BJ (cell line): Measurements from ENCODE around the gene CENPP. TPM values are rescaled to one million over a fixed set of nuclear protein-coding genes. Genes with fewer than 3 reads are reported as not detected.

Experiments
- CTCF ChIA-PET: fragments of 350-600 bp; formaldehyde crosslinking; extraction: SDS; loops from one replicate; lab custom pipeline; 2021; ENCODE audit warnings: antibody characterized with exemption, inconsistent platforms; lab: Yijun Ruan, JAX
- POLR2A ChIA-PET: fragments of 300-600 bp; sonication (Branson Sonifier 250); formaldehyde crosslinking; extraction: SDS; loops from one replicate; lab custom pipeline; 2021; ENCODE audit warnings: antibody characterized with exemption; lab: Charles Lee
- DNase-seq: peaks from one replicate; pipeline ENCODE4 v3.0.0-alpha.2; 2011; ENCODE audit warnings: low read depth
- H3K27me3 ChIP-seq: 2 replicates; pipeline ENCODE4 v1.6.0; 2011; ENCODE audit warnings: low read length; ENCODE audit not compliant: control insufficient read depth, insufficient read depth
- H3K36me3 ChIP-seq: 2 replicates; pipeline ENCODE4 v1.5.1; 2011; ENCODE audit warnings: low read length; ENCODE audit not compliant: control insufficient read depth, insufficient read depth
- H3K4me3 ChIP-seq: 2 replicates; pipeline ENCODE4 v1.5.1; 2011; ENCODE audit warnings: low read depth, mild to moderate bottlenecking, control low read depth, low read length
- CTCF ChIP-seq: IDR thresholded peaks from 2 replicates; pipeline ENCODE4 v1.5.1; 2011; ENCODE audit warnings: low read depth, mild to moderate bottlenecking, control low read depth, inconsistent platforms, low read length, moderate library complexity; ENCODE audit not compliant: insufficient read depth
- polyA plus RNA-seq: library from polyadenylated mRNA; depleted of rRNA; stranded (reverse); fragments of >200 nt; gene quantifications from 2 replicates; pipeline ENCODE4 v1.2.3, GENCODE V29; 2011

Gene CENPP
- polyA plus RNA-seq, 1 experiment, result 1.3 TPM

- no peaks in the 10 kb centered on the region for H3K27me3 ChIP-seq
- H3K36me3 ChIP-seq, result no peaks in the 10 kb centered on the region
- TF ChIP-seq CTCF, result no peak
- ChIA-PET POLR2A (no interaction called here), CTCF (interaction anchor here (0.8 kb wide), 1 partner anchor 21 kb away, joined by 3 read pairs; no protein-coding TSS in a partner anchor)
- no peak overlapping the region for H3K4me3 ChIP-seq
- no peak for DNase-seq
Observed at GRCh38 chr9:92507496-92507895, 181.7 kb downstream of the CENPP start.

DNA sequence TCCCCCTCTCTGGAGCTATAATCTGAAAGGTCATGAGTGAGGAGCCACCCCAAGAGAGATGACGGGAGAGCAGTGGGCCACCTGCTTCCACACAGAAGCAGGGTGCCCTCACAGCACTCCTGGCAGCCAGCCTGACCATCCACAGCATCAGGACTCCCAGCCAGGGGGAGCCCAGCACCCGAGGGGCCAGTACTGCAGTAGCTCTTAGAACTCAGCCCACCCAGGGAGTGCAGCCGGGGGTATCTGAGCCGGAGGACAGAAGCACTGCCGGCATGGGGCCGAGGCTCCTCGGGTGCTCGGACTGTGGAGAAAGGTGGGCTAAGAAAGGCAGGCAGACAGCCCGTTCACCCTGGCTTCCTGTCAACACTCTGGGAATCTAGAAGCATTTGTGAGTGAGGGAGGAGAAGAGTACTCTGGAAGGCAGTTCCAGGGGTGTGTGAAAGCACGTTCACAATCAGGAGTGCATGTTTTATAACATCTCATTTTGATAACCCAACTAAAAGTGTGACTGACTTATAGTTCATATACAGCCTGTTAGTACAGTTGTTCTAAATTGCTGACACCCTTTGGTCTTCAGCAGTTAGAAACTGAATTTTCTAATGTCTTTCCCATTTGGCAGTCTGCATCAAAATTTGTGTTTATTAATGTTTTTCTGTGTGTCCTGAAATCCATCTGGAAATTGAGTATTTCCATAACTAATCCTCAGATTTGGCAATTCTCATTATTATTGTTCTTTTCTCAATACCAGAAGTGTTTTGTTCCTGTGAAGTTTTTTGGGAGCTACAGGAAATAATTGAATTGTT is 182.5 kb downstream of the CENPP start:
- H3K4me3 ChIP-seq, result no peak overlapping the region
- no peak for DNase-seq
- no peaks in the 10 kb centered on the region for H3K27me3 ChIP-seq
- ChIA-PET POLR2A (no interaction called here), CTCF (interaction anchor here (0.8 to 1.1 kb wide), 2 partner anchors 20 to 165 kb away, joined by 3 read pairs; no protein-coding TSS in a partner anchor)
- no peak for TF ChIP-seq CTCF
- H3K36me3 ChIP-seq, result no peaks in the 10 kb centered on the region

DNA sequence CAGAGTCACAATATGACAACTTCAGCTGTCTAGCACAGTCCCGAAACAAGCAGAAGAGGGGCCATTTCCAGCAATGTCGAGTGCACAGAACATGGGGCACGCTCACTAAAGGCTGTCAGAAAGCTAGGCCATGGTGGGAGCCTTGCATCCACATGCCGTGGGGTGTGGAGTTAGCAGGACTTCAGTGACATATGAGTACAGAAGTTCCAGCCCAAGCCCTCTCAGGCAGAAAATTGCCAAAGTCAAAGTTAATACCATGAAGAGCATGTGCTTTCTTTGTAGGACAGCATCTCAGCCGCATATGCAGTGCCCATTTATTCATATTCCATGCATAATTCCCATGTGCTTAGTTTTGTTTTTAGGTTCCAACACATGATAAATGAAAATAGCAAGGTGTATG is 183.3 kb downstream of the CENPP start:
- no peak for DNase-seq
- no peak for TF ChIP-seq CTCF
- ChIA-PET POLR2A (interaction anchor here (0.5 kb wide), 1 partner anchor 9 kb away, joined by 3 read pairs; no protein-coding TSS in a partner anchor), CTCF (interaction anchor here (1.1 kb wide), 1 partner anchor 166 kb away, joined by 3 read pairs; no protein-coding TSS in a partner anchor)
- Histone ChIP-seq H3K27me3 (no peaks in the 10 kb centered on the region), H3K36me3 (no peaks in the 10 kb centered on the region), H3K4me3 (no peak overlapping the region)

- no peaks in the 10 kb centered on the region for H3K36me3 ChIP-seq
- DNase-seq, result no peak
- ChIA-PET CTCF (no interaction called here), POLR2A (no interaction called here)
- TF ChIP-seq CTCF, result no peak
- H3K27me3 ChIP-seq, result no peaks in the 10 kb centered on the region
- no peak overlapping the region for H3K4me3 ChIP-seq
Observed at GRCh38 chr9:92510747-92511146, 185.0 kb downstream of the CENPP start.

- H3K27me3 ChIP-seq, result no peaks in the 10 kb centered on the region
- CTCF ChIA-PET, result no interaction called here
- no peak for TF ChIP-seq CTCF
- H3K36me3 ChIP-seq, result no peaks in the 10 kb centered on the region
- no peak for DNase-seq
- no peak overlapping the region for H3K4me3 ChIP-seq
- POLR2A ChIA-PET, result no interaction called here
Observed at GRCh38 chr9:92512622-92513021, 186.9 kb downstream of the CENPP start.
